HCT116 (cell line): Measurements from ENCODE around the gene MEF2B. TPM values are rescaled to one million over a fixed set of nuclear protein-coding genes. Genes with fewer than 3 reads are reported as not detected.

ENCODE experiments used
- ATAC-seq: fragments of 200-7000 bp; cut with Tn5 transposase; 2 replicates; pipeline ENCODE4 v1.9.1; 2020; ENCODE audit warnings: mild to moderate bottlenecking, moderate library complexity
- BruUV-seq: library from RNA; stranded (reverse); fragments of 400-500 nt; replicated peaks from 2 replicates; lab custom pipeline; 2021; lab: Mats Ljungman, UMichigan
- CTCF ChIA-PET: fragments of 300-600 bp; sonication (Branson Sonifier 250); formaldehyde crosslinking; loops from one replicate; lab custom pipeline; 2021; ENCODE audit warnings: antibody characterized with exemption; lab: Charles Lee
- POLR2A ChIA-PET: fragments of 300-600, 350-600 bp; sonication (Branson Sonifier 250); formaldehyde crosslinking; loops from one replicate; lab custom pipeline; 2021; ENCODE audit warnings: antibody characterized with exemption; lab: Charles Lee
- RAD21 ChIA-PET, 2 experiments: fragments of 300-600 bp; sonication (Branson Sonifier 250); formaldehyde crosslinking; loops; one replicate each; lab custom pipeline; 2023; ENCODE audit warnings: low total read pairs in 2 of 2; ENCODE audit not compliant: uncharacterized antibody in 2 of 2, unreplicated experiment in 2 of 2, low non-redundant PET in 1 of 2; lab: Charles Lee
- DNase-seq: peaks from one replicate; pipeline ENCODE4 v3.0.0-alpha.2; 2010; ENCODE audit warnings: low read depth, low spot score
- H2AFZ ChIP-seq: fragments of 200-600 bp; shearing (Covaris generic), sonication (generic); 2 replicates; pipeline ENCODE4 v1.6.1; 2017; ENCODE audit warnings: low read depth, mixed run types, mixed read lengths, antibody characterized with exemption, low read length; ENCODE audit not compliant: poor library complexity, severe bottlenecking
- H3K27ac ChIP-seq: 2 replicates; pipeline ENCODE4 v1.5.1; 2012; ENCODE audit warnings: low read depth, low read length
- H3K27me3 ChIP-seq: fragments of 200-600 bp; sonication (generic); 2 replicates; pipeline ENCODE4 v1.6.1; 2016; ENCODE audit warnings: mixed run types, low read length, mixed read lengths; ENCODE audit not compliant: insufficient read depth
- H3K36me3 ChIP-seq, 2 experiments: fragments of 200-500 bp in 1 of 2; fragments of 200-600 bp in 1 of 2; sonication (Bioruptor generic) in 1 of 2; sonication (generic) in 1 of 2; 2 replicates each; pipeline versions ENCODE4 v1.5.1 to v1.6.1; 2014 to 2016; ENCODE audit warnings: low read length in 2 of 2, inconsistent platforms in 1 of 2, mixed read lengths in 1 of 2, mixed run types in 1 of 2; ENCODE audit not compliant: insufficient read depth in 2 of 2, control insufficient read depth in 1 of 2
- H3K4me1 ChIP-seq, 2 experiments: fragments of 200-600 bp in 1 of 2; sonication (generic) in 1 of 2; 2 replicates each; pipeline versions ENCODE4 v1.5.1 to v1.6.1; 2012 to 2017; ENCODE audit warnings: low read length in 2 of 2, inconsistent platforms in 1 of 2, mild to moderate bottlenecking in 1 of 2, mixed read lengths in 1 of 2, mixed run types in 1 of 2, moderate library complexity in 1 of 2; ENCODE audit not compliant: insufficient read depth in 2 of 2, control insufficient read depth in 1 of 2
- H3K4me2 ChIP-seq: fragments of 200-600 bp; sonication (generic); 2 replicates; pipeline ENCODE4 v1.6.1; 2017; ENCODE audit warnings: mixed run types, low read length, mixed read lengths
- H3K4me3 ChIP-seq, 2 experiments: fragments of 200-600 bp in 1 of 2; sonication (generic) in 1 of 2; replicated peaks in 1 of 2; 2 replicates each; pipeline ENCODE4 v1.5.1; 2011 to 2016; ENCODE audit warnings: low read length in 2 of 2, control low read depth in 1 of 2, low read depth in 1 of 2, mild to moderate bottlenecking in 1 of 2, mixed read lengths in 1 of 2, mixed run types in 1 of 2
- H3K79me2 ChIP-seq: fragments of 200-600 bp; sonication (generic); 2 replicates; pipeline ENCODE4 v1.6.1; 2017; ENCODE audit warnings: mild to moderate bottlenecking, mixed run types, low read length, moderate library complexity, mixed read lengths; ENCODE audit not compliant: insufficient read depth
- H3K9ac ChIP-seq: fragments of 200-600 bp; sonication (generic); 2 replicates; pipeline ENCODE4 v1.6.1; 2016; ENCODE audit warnings: low read length, mixed read lengths
- H3K9me2 ChIP-seq: fragments of 200-600 bp; sonication (generic), shearing (Covaris generic); 2 replicates; pipeline ENCODE4 v1.6.1; 2017; ENCODE audit warnings: mixed run types, mild to moderate bottlenecking, moderate library complexity; ENCODE audit not compliant: insufficient read depth
- H3K9me3 ChIP-seq, 2 experiments: fragments of 200-500 bp in 1 of 2; fragments of 200-600 bp in 1 of 2; sonication (Bioruptor generic) in 1 of 2; sonication (generic) in 1 of 2; 2 replicates each; pipeline ENCODE4 v1.6.1; 2014 to 2017; ENCODE audit warnings: low read length in 2 of 2, mixed read lengths in 2 of 2, inconsistent platforms in 1 of 2, low read depth in 1 of 2, mild to moderate bottlenecking in 1 of 2, mixed run types in 1 of 2, moderate library complexity in 1 of 2; ENCODE audit not compliant: control insufficient read depth in 1 of 2, insufficient read depth in 1 of 2
- H4K20me1 ChIP-seq: fragments of 200-600 bp; sonication (generic), shearing (Covaris generic); 2 replicates; pipeline ENCODE4 v1.6.1; 2017; ENCODE audit warnings: mixed run types, mild to moderate bottlenecking, moderate library complexity; ENCODE audit not compliant: insufficient read depth
- CEBPB ChIP-seq: IDR thresholded peaks from 2 replicates; pipeline ENCODE4 v1.6.1; 2012; ENCODE audit warnings: low read depth
- ELF1 ChIP-seq: IDR thresholded peaks from 2 replicates; pipeline ENCODE4 v1.6.1; 2012; ENCODE audit warnings: low read depth, borderline replicate concordance
- EZH2 ChIP-seq: fragments of 200-600 bp; sonication (generic); IDR thresholded peaks from 2 replicates; pipeline ENCODE4 v1.6.1; 2017; ENCODE audit warnings: antibody characterized with exemption, mixed run types
- EZH2phosphoT487 ChIP-seq: fragments of 200-600 bp; IDR thresholded peaks from 2 replicates; pipeline ENCODE4 v1.6.1; 2018; ENCODE audit warnings: antibody characterized with exemption, borderline replicate concordance
- FOSL1 ChIP-seq: IDR thresholded peaks from 2 replicates; pipeline ENCODE4 v1.6.1; 2012; ENCODE audit warnings: low read depth
- JUND ChIP-seq: IDR thresholded peaks from 2 replicates; pipeline ENCODE4 v1.6.1; 2012
- POLR2A ChIP-seq: IDR thresholded peaks from 2 replicates; pipeline ENCODE4 v1.7.0; 2011; ENCODE audit warnings: borderline replicate concordance; ENCODE audit not compliant: insufficient read depth, insufficient read length; ENCODE audit errors: extremely low read depth
- REST ChIP-seq: IDR thresholded peaks from 2 replicates; pipeline ENCODE4 v1.6.1; 2012; ENCODE audit warnings: low read depth
- SIN3A ChIP-seq: IDR thresholded peaks from 2 replicates; pipeline ENCODE4 v1.6.1; 2012; ENCODE audit warnings: low read depth
- SP1 ChIP-seq: IDR thresholded peaks from 2 replicates; pipeline ENCODE4 v1.6.1; 2012; ENCODE audit warnings: low read depth
- TCF7L2 ChIP-seq: IDR thresholded peaks from 2 replicates; pipeline ENCODE4 v1.7.0; 2011; ENCODE audit warnings: borderline replicate concordance, inconsistent platforms; ENCODE audit not compliant: insufficient read depth, insufficient read length; ENCODE audit errors: extremely low read depth
- intact Hi-C: fragments of 100-400 bp; cut with micrococcal nuclease; formaldehyde crosslinking; loops from 2 replicates; pipeline ENCODE4 v1.10.0; 2022
- total RNA-seq: library from RNA; stranded (reverse); gene quantifications from one replicate; pipeline ENCODE4 v1.2.1, GENCODE V29; 2021; ENCODE audit not compliant: unreplicated experiment
- TF ChIP-seq, protein P1 (sequence below), 3 experiments: fragments of 200-600 bp in 1 of 3; sonication (generic) in 1 of 3; IDR thresholded peaks in 2 of 3; conservative IDR thresholded peaks in 1 of 3; 2 replicates each; pipeline ENCODE4 v1.5.1; 2012 to 2017; ENCODE audit warnings: low read depth in 2 of 3, low read length in 2 of 3, antibody characterized with exemption in 1 of 3, borderline replicate concordance in 1 of 3, control low read depth in 1 of 3, mild to moderate bottlenecking in 1 of 3, mixed read lengths in 1 of 3, mixed run types in 1 of 3, moderate library complexity in 1 of 3; ENCODE audit not compliant: insufficient read depth in 1 of 3
- TF ChIP-seq, protein P2 (sequence below): IDR thresholded peaks from 2 replicates; pipeline ENCODE4 v1.6.1; 2012

MEF2B gene
- total RNA-seq, 1 experiment from 2014 or later = 7.9 TPM

GRCh38 chr19:19181488-19181998 lies 11.5 kb upstream of the MEF2B start:
- TF ChIP-seq SP1 (no peak), FOSL1 (no peak), ELF1 (no peak), EZH2 (no peak), JUND (no peak), TCF7L2 (no peak), SIN3A (no peak), POLR2A (no peak), EZH2phosphoT487 (no peak), REST (no peak), CEBPB (no peak)
- TF ChIP-seq, protein P1, sequence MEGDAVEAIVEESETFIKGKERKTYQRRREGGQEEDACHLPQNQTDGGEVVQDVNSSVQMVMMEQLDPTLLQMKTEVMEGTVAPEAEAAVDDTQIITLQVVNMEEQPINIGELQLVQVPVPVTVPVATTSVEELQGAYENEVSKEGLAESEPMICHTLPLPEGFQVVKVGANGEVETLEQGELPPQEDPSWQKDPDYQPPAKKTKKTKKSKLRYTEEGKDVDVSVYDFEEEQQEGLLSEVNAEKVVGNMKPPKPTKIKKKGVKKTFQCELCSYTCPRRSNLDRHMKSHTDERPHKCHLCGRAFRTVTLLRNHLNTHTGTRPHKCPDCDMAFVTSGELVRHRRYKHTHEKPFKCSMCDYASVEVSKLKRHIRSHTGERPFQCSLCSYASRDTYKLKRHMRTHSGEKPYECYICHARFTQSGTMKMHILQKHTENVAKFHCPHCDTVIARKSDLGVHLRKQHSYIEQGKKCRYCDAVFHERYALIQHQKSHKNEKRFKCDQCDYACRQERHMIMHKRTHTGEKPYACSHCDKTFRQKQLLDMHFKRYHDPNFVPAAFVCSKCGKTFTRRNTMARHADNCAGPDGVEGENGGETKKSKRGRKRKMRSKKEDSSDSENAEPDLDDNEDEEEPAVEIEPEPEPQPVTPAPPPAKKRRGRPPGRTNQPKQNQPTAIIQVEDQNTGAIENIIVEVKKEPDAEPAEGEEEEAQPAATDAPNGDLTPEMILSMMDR (IDR thresholded peaks at IDR 0.05 in 2 of 3, conservative IDR thresholded peaks at IDR 0.05 in 1 of 3; ENCODE audit: borderline replicate concordance in 1 of 3, insufficient read depth in 1 of 3, low read depth in 2 of 3, low read length in 2 of 3) = no peak
- TF ChIP-seq, protein P2, sequence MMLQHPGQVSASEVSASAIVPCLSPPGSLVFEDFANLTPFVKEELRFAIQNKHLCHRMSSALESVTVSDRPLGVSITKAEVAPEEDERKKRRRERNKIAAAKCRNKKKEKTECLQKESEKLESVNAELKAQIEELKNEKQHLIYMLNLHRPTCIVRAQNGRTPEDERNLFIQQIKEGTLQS = no peak
- peaks cover 0 to 12% of the 10 kb centered on the region in 2 experiments; a peak in 1 of 4 replicates for H3K36me3 ChIP-seq
- DNase-seq (no peak), ATAC-seq (no peak)
- no peaks in the 10 kb centered on the region for H4K20me1 ChIP-seq
- ChIA-PET RAD21 (no interaction called here), CTCF (no interaction called here), POLR2A (interaction anchor here (0.8 kb wide), 1 partner anchor 8 kb away, joined by 3 read pairs; no protein-coding TSS in a partner anchor)
- no peak overlapping the region for H3K4me3 ChIP-seq
- H3K79me2 ChIP-seq = 0 out of 2 replicates have a peak, but pooled peaks cover 3% of the 10 kb centered on the region
- H2AFZ ChIP-seq = no peak overlapping the region
- no peak overlapping the region for H3K27ac ChIP-seq
- intact Hi-C loops = no loop called here
- no peak overlapping the region for H3K4me2 ChIP-seq
- no peak overlapping the region for H3K9ac ChIP-seq
- no TSS peak for BruUV-seq
- no peaks in the 10 kb centered on the region for H3K9me3 ChIP-seq
- H3K9me2 ChIP-seq = no peaks in the 10 kb centered on the region
- H3K27me3 ChIP-seq = no peaks in the 10 kb centered on the region
- H3K4me1 ChIP-seq = peaks cover 0 to 10% of the 10 kb centered on the region in 2 experiments; a peak in 3 of 4 replicates
